BLaER1 treated with 17β-estradiol and CSF1 and Interleukin-3, amounts not matched to agents 10 nM and 100 nM (cell line): ENCODE data around the gene EPHB1.

Source experiments
- H3K27ac ChIP-seq, 11 experiments: shearing (Covaris generic); formaldehyde crosslinking; 2 replicates each; pipeline ENCODE4 v1.8.1; 2022
- H3K27me3 ChIP-seq, 11 experiments: shearing (Covaris generic); formaldehyde crosslinking; 2 replicates each; pipeline ENCODE4 v1.8.1; 2022
- H3K36me3 ChIP-seq, 11 experiments: shearing (Covaris generic); formaldehyde crosslinking; 2 replicates each; pipeline ENCODE4 v1.8.1; 2022
- H3K4me1 ChIP-seq, 10 experiments: shearing (Covaris generic); formaldehyde crosslinking; 2 replicates each; pipeline ENCODE4 v1.8.1; 2022
- H3K4me2 ChIP-seq, 11 experiments: shearing (Covaris generic); formaldehyde crosslinking; 2 replicates each; pipeline ENCODE4 v1.8.1; 2022
- H3K4me3 ChIP-seq, 10 experiments: shearing (Covaris generic); formaldehyde crosslinking; 2 replicates each; pipeline ENCODE4 v1.8.1; 2022
- H3K9ac ChIP-seq, 11 experiments: shearing (Covaris generic); formaldehyde crosslinking; 2 replicates each; pipeline ENCODE4 v1.8.1; 2022
- H3K9me3 ChIP-seq, 11 experiments: shearing (Covaris generic); formaldehyde crosslinking; replicated peaks in 1 of 11; 2 replicates each; pipeline ENCODE4 v1.8.1; 2022
- H4K20me1 ChIP-seq, 11 experiments: shearing (Covaris generic); formaldehyde crosslinking; 2 replicates each; pipeline ENCODE4 v1.8.1; 2022
- Cebpa-rat ChIP-seq, 11 experiments: shearing (Covaris generic); IDR thresholded peaks; 2 replicates each; pipeline ENCODE4 v1.8.1; 2022

EPHB1 gene

GRCh38 chr3:134876836-134877235, 81.8 kb downstream of the EPHB1 start:
- no peak overlapping the region for H3K4me2 ChIP-seq
- TF ChIP-seq Cebpa-rat (IDR thresholded peaks at IDR 0.05) = no peak
- no peaks in the 10 kb centered on the region for H3K36me3 ChIP-seq
- no peaks in the 10 kb centered on the region for H3K27me3 ChIP-seq
- no peaks in the 10 kb centered on the region for H3K4me1 ChIP-seq
- no peak overlapping the region for H3K9ac ChIP-seq
- H3K27ac ChIP-seq = no peak overlapping the region
- H4K20me1 ChIP-seq = no peaks in the 10 kb centered on the region
- H3K9me3 ChIP-seq = no peaks in the 10 kb centered on the region
- no peak overlapping the region for H3K4me3 ChIP-seq

- H4K20me1 ChIP-seq = no peaks in the 10 kb centered on the region
- no peaks in the 10 kb centered on the region for H3K9me3 ChIP-seq
- no peak for TF ChIP-seq Cebpa-rat (IDR thresholded peaks at IDR 0.05)
- no peak overlapping the region for H3K4me2 ChIP-seq
- H3K4me1 ChIP-seq = no peaks in the 10 kb centered on the region
- H3K9ac ChIP-seq = no peak overlapping the region
- H3K36me3 ChIP-seq = no peaks in the 10 kb centered on the region
- no peaks in the 10 kb centered on the region for H3K27me3 ChIP-seq
- H3K27ac ChIP-seq = no peak overlapping the region
- H3K4me3 ChIP-seq = no peak overlapping the region
Measured at GRCh38 chr3:134877788-134878187, 82.7 kb downstream of the EPHB1 start.

DNA sequence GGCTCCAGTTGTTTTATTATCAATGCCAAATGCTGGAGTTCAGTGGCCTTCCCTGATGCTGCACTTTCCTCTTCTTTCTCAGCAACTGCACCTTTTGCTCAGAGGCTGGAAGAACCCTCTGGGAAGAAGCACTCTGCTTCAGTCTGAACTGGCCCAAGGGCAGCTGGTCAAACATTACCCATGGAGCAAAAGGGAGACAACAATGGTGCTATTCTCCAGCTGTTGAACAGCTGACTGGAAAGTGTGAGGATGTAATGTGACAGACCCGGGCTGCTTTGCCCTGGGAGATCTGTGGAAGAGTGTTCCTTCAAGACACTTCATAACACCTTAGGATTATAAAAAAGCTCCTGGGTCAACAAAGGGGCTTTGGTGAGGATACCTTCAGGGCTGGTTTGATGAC, 84.9 kb downstream of the EPHB1 start:
- no peak for TF ChIP-seq Cebpa-rat (IDR thresholded peaks at IDR 0.05)
- Histone ChIP-seq H3K4me2 (no peak overlapping the region), H3K36me3 (no peaks in the 10 kb centered on the region), H3K4me3 (no peak overlapping the region), H3K27ac (no peak overlapping the region), H3K27me3 (no peaks in the 10 kb centered on the region), H3K9me3 (no peaks in the 10 kb centered on the region), H3K4me1 (no peaks in the 10 kb centered on the region), H4K20me1 (no peaks in the 10 kb centered on the region), H3K9ac (no peak overlapping the region)

DNA sequence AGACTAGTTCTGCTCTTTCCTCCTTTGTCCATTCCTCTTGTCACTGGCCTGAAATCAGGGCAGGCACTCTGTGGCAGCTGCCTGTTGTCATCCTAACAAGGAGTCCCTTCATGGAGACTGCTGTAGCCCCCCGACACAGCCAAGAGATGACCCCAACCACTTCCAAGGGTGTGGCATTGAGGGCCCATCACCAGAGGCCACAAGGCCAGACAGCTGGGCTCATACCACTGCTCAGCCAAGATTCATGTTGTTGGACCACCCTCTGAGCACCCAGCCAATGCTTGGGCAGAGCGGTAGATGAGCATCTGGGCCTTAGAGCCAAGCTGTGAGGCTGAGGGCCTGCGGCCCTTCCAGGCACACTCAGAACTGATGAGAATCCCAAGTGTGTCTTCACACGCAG, 85.4 kb downstream of the EPHB1 start:
- TF ChIP-seq Cebpa-rat (IDR thresholded peaks at IDR 0.05) = no peak
- H3K4me1 ChIP-seq = no peaks in the 10 kb centered on the region
- H3K27ac ChIP-seq = no peak overlapping the region
- no peaks in the 10 kb centered on the region for H3K36me3 ChIP-seq
- no peak overlapping the region for H3K4me3 ChIP-seq
- H3K4me2 ChIP-seq = no peak overlapping the region
- no peaks in the 10 kb centered on the region for H4K20me1 ChIP-seq
- H3K9ac ChIP-seq = no peak overlapping the region
- no peaks in the 10 kb centered on the region for H3K27me3 ChIP-seq
- no peaks in the 10 kb centered on the region for H3K9me3 ChIP-seq

- H3K4me1 ChIP-seq = peaks cover 0 to 6% (median 0%) of the 10 kb centered on the region in 10 experiments; a peak in 3 of 20 replicates
- H3K9ac ChIP-seq = no peak overlapping the region
- TF ChIP-seq Cebpa-rat (IDR thresholded peaks at IDR 0.05) = no peak
- no peaks in the 10 kb centered on the region for H3K9me3 ChIP-seq
- no peaks in the 10 kb centered on the region for H3K27me3 ChIP-seq
- no peak overlapping the region for H3K4me2 ChIP-seq
- no peak overlapping the region for H3K27ac ChIP-seq
- no peak overlapping the region for H3K4me3 ChIP-seq
- no peaks in the 10 kb centered on the region for H4K20me1 ChIP-seq
- H3K36me3 ChIP-seq = no peaks in the 10 kb centered on the region
Measured at GRCh38 chr3:134881305-134881704, 86.2 kb downstream of the EPHB1 start.

GRCh38 chr3:134883697-134884385, 88.8 kb downstream of the EPHB1 start:
- no peak for TF ChIP-seq Cebpa-rat (IDR thresholded peaks at IDR 0.05)
- Histone ChIP-seq H3K27me3 (no peaks in the 10 kb centered on the region), H3K4me2 (no peak overlapping the region)

DNA sequence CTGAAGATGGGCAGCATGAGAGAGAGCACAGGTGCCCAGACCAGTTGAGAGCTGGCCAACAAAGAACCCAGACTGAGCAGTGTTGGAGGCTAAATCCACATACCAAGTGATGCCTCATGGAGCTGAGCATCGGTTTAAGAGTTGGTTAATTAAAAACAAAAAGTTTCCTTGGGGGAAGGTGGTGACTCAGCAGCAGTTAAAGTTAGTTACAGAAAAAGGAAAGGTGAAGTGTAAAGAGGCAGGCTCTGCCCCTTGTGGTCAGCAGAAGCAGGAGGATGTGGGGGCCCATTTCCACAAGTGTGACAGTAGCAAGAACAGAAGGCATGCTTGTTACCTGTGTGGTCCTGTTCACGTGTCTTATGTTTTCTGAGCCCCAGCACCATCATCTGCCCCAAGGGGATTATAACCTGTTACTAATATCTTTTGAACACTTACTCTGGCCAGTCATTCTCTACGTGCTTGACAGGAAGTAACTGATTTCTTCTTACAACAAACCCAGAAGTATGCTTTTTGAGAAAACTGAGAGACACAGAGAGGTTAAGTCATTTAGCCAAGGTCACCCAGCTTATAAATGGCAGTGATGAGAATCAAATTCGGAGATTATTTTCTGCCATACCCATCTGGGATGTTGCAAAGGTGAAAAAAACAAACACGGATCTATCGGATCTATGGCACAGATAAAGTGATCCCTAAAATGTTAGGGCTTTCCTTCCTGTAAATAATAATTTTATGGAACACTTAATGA, 91.0 kb downstream of the EPHB1 start:
- no peak overlapping the region for H3K9ac ChIP-seq
- no peak overlapping the region for H3K27ac ChIP-seq
- H3K36me3 ChIP-seq = no peaks in the 10 kb centered on the region
- no peaks in the 10 kb centered on the region for H3K27me3 ChIP-seq
- no peak overlapping the region for H3K4me3 ChIP-seq
- no peak for TF ChIP-seq Cebpa-rat (IDR thresholded peaks at IDR 0.05)
- peaks cover 0 to 4% (median 2%) of the 10 kb centered on the region in 11 experiments; a peak in 8 of 22 replicates for H3K9me3 ChIP-seq
- H3K4me2 ChIP-seq = peak overlapping the region in 4 of 11 experiments; percentile 5 to 30 (median 16); a peak in 5 of 22 replicates
- H3K4me1 ChIP-seq = peaks cover 0 to 6% (median 2%) of the 10 kb centered on the region in 10 experiments; a peak in 4 of 20 replicates
- no peaks in the 10 kb centered on the region for H4K20me1 ChIP-seq

More at GRCh38 chr3:134883697-134884385, 88.8 kb downstream of the EPHB1 start:
- no peaks in the 10 kb centered on the region for H4K20me1 ChIP-seq
- no peak overlapping the region for H3K4me3 ChIP-seq
- H3K36me3 ChIP-seq = no peaks in the 10 kb centered on the region
- H3K4me1 ChIP-seq = peaks cover 0 to 6% (median 2%) of the 10 kb centered on the region in 10 experiments; a peak in 4 of 20 replicates
- no peak overlapping the region for H3K9ac ChIP-seq
- no peak overlapping the region for H3K27ac ChIP-seq
- no peaks in the 10 kb centered on the region for H3K9me3 ChIP-seq

DNA sequence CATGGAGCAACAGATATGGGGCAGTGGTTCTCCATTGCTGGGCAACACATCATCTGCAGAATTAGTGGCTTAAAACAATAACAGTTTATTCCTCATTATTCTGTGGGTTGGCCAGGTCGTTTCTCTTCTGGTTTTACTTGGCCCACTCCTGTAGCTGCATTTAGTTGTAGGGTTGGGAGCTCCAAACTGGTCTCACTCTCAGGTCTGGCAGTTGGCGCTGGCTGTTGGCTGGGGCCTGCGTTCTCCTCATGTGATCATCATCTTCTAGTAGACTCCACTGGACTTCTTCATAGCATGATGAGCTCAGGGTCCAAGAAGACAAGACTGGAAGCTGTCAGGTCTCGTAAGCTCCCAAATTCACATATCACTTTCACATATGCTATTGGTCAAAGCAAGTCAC, 91.9 kb downstream of the EPHB1 start:
- peak overlapping the region in 1 of 11 experiments; percentile 22; a peak in 2 of 22 replicates for H3K4me2 ChIP-seq
- H3K9ac ChIP-seq = no peak overlapping the region
- H3K4me1 ChIP-seq = peaks cover 0 to 6% (median 2%) of the 10 kb centered on the region in 10 experiments; a peak in 4 of 20 replicates
- H3K36me3 ChIP-seq = no peaks in the 10 kb centered on the region
- no peaks in the 10 kb centered on the region for H4K20me1 ChIP-seq
- no peaks in the 10 kb centered on the region for H3K27me3 ChIP-seq
- TF ChIP-seq Cebpa-rat (IDR thresholded peaks at IDR 0.05) = no peak
- H3K27ac ChIP-seq = no peak overlapping the region
- H3K9me3 ChIP-seq = peaks cover 3 to 14% (median 10%) of the 10 kb centered on the region in 11 experiments; a peak in 15 of 22 replicates
- H3K4me3 ChIP-seq = no peak overlapping the region

GRCh38 chr3:134887536-134887935, 92.5 kb downstream of the EPHB1 start:
- no peaks in the 10 kb centered on the region for H3K36me3 ChIP-seq
- peak overlapping the region in 1 of 11 experiments; percentile 22; a peak in 2 of 22 replicates for H3K4me2 ChIP-seq
- H3K27me3 ChIP-seq = no peaks in the 10 kb centered on the region
- TF ChIP-seq Cebpa-rat (IDR thresholded peaks at IDR 0.05) = no peak
- H4K20me1 ChIP-seq = no peaks in the 10 kb centered on the region
- H3K4me3 ChIP-seq = no peak overlapping the region
- H3K27ac ChIP-seq = no peak overlapping the region
- H3K4me1 ChIP-seq = peaks cover 0 to 6% (median 2%) of the 10 kb centered on the region in 10 experiments; a peak in 4 of 20 replicates
- peaks cover 3 to 16% (median 11%) of the 10 kb centered on the region in 11 experiments; a peak in 15 of 22 replicates for H3K9me3 ChIP-seq
- H3K9ac ChIP-seq = no peak overlapping the region
